IMR-90 (cell line): ENCODE data around the gene IL10. TPM values are rescaled to one million over a fixed set of nuclear protein-coding genes. Genes with fewer than 3 reads are reported as not detected.

Experiments
- ATAC-seq: fragments of 200-7000 bp; cut with Tn5 transposase; 2 replicates; pipeline ENCODE4 v1.9.1; 2020; ENCODE audit warnings: low read depth, mild to moderate bottlenecking, moderate library complexity
- BruUV-seq: library from RNA; stranded (reverse); fragments of 400-500 nt; replicated peaks from 2 replicates; lab custom pipeline; 2021; lab: Mats Ljungman, UMichigan
- CTCF ChIA-PET: fragments of 300-600 bp; formaldehyde crosslinking; extraction: SDS; loops from one replicate; lab custom pipeline; 2021; ENCODE audit warnings: antibody characterized with exemption; lab: Yijun Ruan, JAX
- POLR2A ChIA-PET: fragments of 300-600 bp; sonication (Branson Sonifier 250); formaldehyde crosslinking; loops from one replicate; lab custom pipeline; 2022; ENCODE audit warnings: antibody characterized with exemption; ENCODE audit not compliant: unreplicated experiment; lab: Charles Lee
- DNase-seq: peaks from one replicate; pipeline ENCODE4 v3.0.0; 2013
- H2AFZ ChIP-seq: replicated peaks from 2 replicates; pipeline ENCODE3; 2013; ENCODE audit warnings: low read length, mild to moderate bottlenecking; ENCODE audit not compliant: poor library complexity
- H2AK5ac ChIP-seq: 2 replicates; pipeline ENCODE4 v1.6.1; 2013; ENCODE audit warnings: low read depth, low read length, inconsistent platforms
- H2AK9ac ChIP-seq: replicated peaks from 2 replicates; pipeline ENCODE3; 2013; ENCODE audit warnings: mild to moderate bottlenecking, low read depth, low read length, moderate library complexity; ENCODE audit not compliant: poor library complexity
- H2BK120ac ChIP-seq: 2 replicates; pipeline ENCODE4 v1.6.1; 2013; ENCODE audit warnings: low read depth, low read length, inconsistent platforms
- H2BK15ac ChIP-seq: 3 replicates; pipeline ENCODE4 v1.6.1; 2013; ENCODE audit warnings: low read depth, low read length, inconsistent platforms
- H2BK20ac ChIP-seq: 2 replicates; pipeline ENCODE4 v1.6.1; 2013; ENCODE audit warnings: low read depth, mild to moderate bottlenecking, inconsistent platforms, low read length, moderate library complexity
- H2BK5ac ChIP-seq: 2 replicates; pipeline ENCODE4 v1.6.1; 2013; ENCODE audit warnings: mild to moderate bottlenecking, low read depth, low read length, inconsistent platforms; ENCODE audit not compliant: poor library complexity, severe bottlenecking
- H3K14ac ChIP-seq: replicated peaks from 2 replicates; pipeline ENCODE4 v1.6.1; 2013; ENCODE audit warnings: low read depth, low read length, inconsistent platforms
- H3K18ac ChIP-seq: 2 replicates; pipeline ENCODE4 v1.6.1; 2013; ENCODE audit warnings: low read depth, low read length, control low read depth
- H3K23ac ChIP-seq: 2 replicates; pipeline ENCODE4 v1.6.1; 2013; ENCODE audit warnings: low read depth, low read length, inconsistent platforms
- H3K27ac ChIP-seq: 2 replicates; pipeline ENCODE4 v1.5.1; 2013; ENCODE audit warnings: mild to moderate bottlenecking, control low read depth, low read length; ENCODE audit not compliant: insufficient read depth
- H3K27me3 ChIP-seq: 2 replicates; pipeline ENCODE4 v1.6.1; 2013; ENCODE audit warnings: low read length; ENCODE audit not compliant: control insufficient read depth, insufficient read depth
- H3K36me3 ChIP-seq: 2 replicates; pipeline ENCODE4 v1.6.1; 2013; ENCODE audit warnings: low read length, mixed read lengths; ENCODE audit not compliant: control insufficient read depth, insufficient read depth
- H3K4ac ChIP-seq: 2 replicates; pipeline ENCODE4 v1.6.1; 2013; ENCODE audit warnings: low read depth, low read length, inconsistent platforms
- H3K4me1 ChIP-seq: 2 replicates; pipeline ENCODE4 v1.6.1; 2013; ENCODE audit warnings: low read length, mixed read lengths; ENCODE audit not compliant: control insufficient read depth, insufficient read depth
- H3K4me2 ChIP-seq: 2 replicates; pipeline ENCODE4 v1.6.1; 2013; ENCODE audit warnings: low read depth, mild to moderate bottlenecking, control low read depth, low read length, moderate library complexity
- H3K4me3 ChIP-seq: 2 replicates; pipeline ENCODE4 v1.5.1; 2013; ENCODE audit warnings: low read depth, mild to moderate bottlenecking, control low read depth, low read length, moderate library complexity; ENCODE audit not compliant: insufficient read depth
- H3K56ac ChIP-seq: 2 replicates; pipeline ENCODE4 v1.6.1; 2013; ENCODE audit warnings: low read length, inconsistent platforms; ENCODE audit not compliant: insufficient read depth; ENCODE audit errors: extremely low read depth
- H3K79me1 ChIP-seq, 2 experiments: 2 replicates each; pipeline ENCODE4 v1.6.1; 2013; ENCODE audit warnings: low read length in 2 of 2, inconsistent platforms in 1 of 2, low read depth in 1 of 2
- H3K9ac ChIP-seq: 2 replicates; pipeline ENCODE4 v1.6.1; 2013; ENCODE audit warnings: low read depth, low read length, control low read depth
- H3K9me1 ChIP-seq: 2 replicates; pipeline ENCODE4 v1.6.1; 2013; ENCODE audit warnings: low read length, inconsistent platforms; ENCODE audit not compliant: insufficient read depth
- H3K9me3 ChIP-seq: 2 replicates; pipeline ENCODE4 v1.6.1; 2013; ENCODE audit warnings: low read length; ENCODE audit not compliant: control insufficient read depth, insufficient read depth
- H4K20me1 ChIP-seq: 2 replicates; pipeline ENCODE4 v1.6.1; 2013; ENCODE audit warnings: low read length, inconsistent platforms; ENCODE audit not compliant: insufficient read depth
- H4K5ac ChIP-seq: 2 replicates; pipeline ENCODE4 v1.6.1; 2013; ENCODE audit warnings: mild to moderate bottlenecking, low read depth, low read length, control low read depth
- H4K8ac ChIP-seq, 2 experiments: 2 replicates each; pipeline ENCODE4 v1.6.1; 2013; ENCODE audit warnings: low read depth in 2 of 2, low read length in 2 of 2, control low read depth in 1 of 2, inconsistent platforms in 1 of 2
- H4K91ac ChIP-seq: 2 replicates; pipeline ENCODE4 v1.6.1; 2013; ENCODE audit warnings: low read depth, low read length, inconsistent platforms; ENCODE audit not compliant: insufficient read depth
- CHD1 ChIP-seq: IDR thresholded peaks from 2 replicates; pipeline ENCODE4 v1.6.1; 2012; ENCODE audit warnings: low read depth, low read length, improper control_type of control experiment
- NFE2L2 ChIP-seq: fragments of 150-350 bp; IDR thresholded peaks from 2 replicates; pipeline ENCODE4 v1.6.1; 2016; ENCODE audit warnings: low read depth, mild to moderate bottlenecking, low read length
- WGBS, 2 experiments: methylation state at CpG; one replicate each; pipeline versions ENCODE4 v1.1.5 to v1.1.7; 2013; ENCODE audit warnings: missing lambda C conversion rate in 2 of 2; ENCODE audit not compliant: insufficient read length in 1 of 2; ENCODE audit errors: extremely low coverage in 2 of 2; 5-methylcytosine and 5-hydroxymethylcytosine counted together
- dilution Hi-C: fragments of 300-500 bp; cut with HindIII; formaldehyde crosslinking; loops from one replicate; pipeline ENCODE4 v1.14.3; 2018; ENCODE audit warnings: low sequenced_read_pairs; ENCODE audit not compliant: unreplicated experiment
- in situ Hi-C: fragments of 300-500 bp; cut with MboI; formaldehyde crosslinking; loops from 3 replicates; pipeline ENCODE4 v1.14.3; 2019; ENCODE audit warnings: low sequenced_read_pairs, inconsistent platforms, mixed read lengths
- intact Hi-C: fragments of 100-400 bp; cut with micrococcal nuclease; formaldehyde crosslinking; loops from 2 replicates; pipeline ENCODE4 v1.10.0; 2022
- polyA plus RNA-seq, 3 experiments: library from polyadenylated mRNA; depleted of rRNA; stranded (reverse); fragments of >200 nt; gene quantifications; 2 replicates each; pipeline ENCODE4 v1.2.3, GENCODE V29; 2012; ENCODE audit warnings: low replicate concordance in 1 of 3
- total RNA-seq: library from RNA; depleted of rRNA; stranded (reverse); fragments of >200 nt; gene quantifications from 2 replicates; pipeline ENCODE4 v1.2.3, GENCODE V29; 2012

Gene IL10
- total and polyA plus RNA-seq, 2 of the 4 experiments (the other 2 are of a cell fraction): not detected

GRCh38 chr1:206783506-206783905 lies 11.2 kb upstream of the IL10 start:
- POLR2A ChIA-PET: no interaction called here
- Histone ChIP-seq H2BK15ac (no peak overlapping the region), H2BK20ac (no peak overlapping the region), H3K4me1 (no peaks in the 10 kb centered on the region), H3K4me2 (no peak overlapping the region), H3K56ac (no peak overlapping the region), H2AK5ac (no peak overlapping the region), H3K9me1 (peaks cover 2% of the 10 kb centered on the region; the same call in 1 of the 2 replicates), H3K18ac (no peak overlapping the region), H3K27me3 (no peaks in the 10 kb centered on the region; the same call in none of the 2 replicates), H3K9ac (no peak overlapping the region), H2AK9ac (no peak overlapping the region), H3K9me3 (no peaks in the 10 kb centered on the region), H3K36me3 (no peaks in the 10 kb centered on the region), H4K20me1 (no peaks in the 10 kb centered on the region), H2AFZ (no peak overlapping the region), H4K8ac (no peak overlapping the region), H4K91ac (no peak overlapping the region), H2BK5ac (no peak overlapping the region), H3K79me1 (no peaks in the 10 kb centered on the region), H3K4me3 (no peak overlapping the region), H3K27ac (no peak overlapping the region), H2BK120ac (no peak overlapping the region), H3K23ac (no peak overlapping the region), H3K14ac (no peak overlapping the region), H3K4ac (no peak overlapping the region), H4K5ac (no peak overlapping the region)
- intact Hi-C loops: no loop called here
- BruUV-seq: no TSS peak
- ATAC-seq (no peak), DNase-seq (no peak)
- in situ Hi-C loops: no loop called here
- TF ChIP-seq CHD1 (no peak), NFE2L2 (no peak)
- 77% methylated on average over 3 of the region's 7 CpGs; no CpG with 5 or more reads in 1 of the 2 experiments for WGBS, 2 experiments
- CTCF ChIA-PET: no interaction called here
- dilution Hi-C loops: no loop called here
